Amniotic stem cell (primary cell): ENCODE data around the gene LSM5.
A peak's percentile ranks its signal among the peaks of the same experiment; 100 is the strongest.
"Not testable (repeated sequence)": the region's sequence is repeated elsewhere in the genome, so short reads cannot be mapped to it uniquely, and the experiment has no call there.

Experiments
- DNase-seq: peaks from one replicate; lab custom pipeline; 2025; lab: John Stamatoyannopoulos, UW

The LSM5 gene

DNA sequence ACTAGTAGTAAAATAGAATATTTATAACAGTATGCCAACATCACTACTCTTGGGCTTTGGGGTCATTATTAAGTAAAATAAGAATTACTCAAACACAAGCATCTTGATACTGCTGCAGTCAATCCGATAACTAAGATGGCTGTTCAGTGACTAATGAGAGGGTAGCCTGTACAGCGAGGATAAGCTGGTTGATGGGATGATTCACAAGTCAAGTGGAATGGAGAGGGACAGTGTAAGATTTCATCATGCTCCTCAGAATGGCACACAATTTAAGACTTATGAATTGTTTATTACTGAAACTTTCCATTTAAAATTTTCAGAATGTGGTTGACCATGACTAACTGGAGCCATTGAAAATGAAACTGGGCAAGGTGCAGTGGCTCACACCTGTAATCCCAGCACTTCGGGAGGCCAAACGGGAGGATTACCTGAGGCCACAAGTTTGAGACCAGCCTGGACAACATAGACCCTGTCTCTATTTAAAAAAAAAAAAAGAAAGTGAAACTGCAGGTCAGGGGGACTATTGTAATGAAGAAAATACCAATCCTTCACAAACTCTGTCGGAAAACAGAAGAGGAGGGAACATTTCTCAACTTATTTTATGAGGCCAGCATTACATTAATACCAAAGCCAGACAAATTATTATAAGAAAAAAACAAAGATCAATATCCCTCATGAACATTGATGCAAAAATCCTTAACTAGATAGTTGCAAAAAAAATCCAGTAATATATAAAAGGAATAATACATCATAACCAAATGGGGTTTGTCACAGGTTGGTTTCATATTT, 16.3 kb upstream of the LSM5 start:
- DNase-seq = no peak

- DNase-seq = no peak
Observed at GRCh38 chr7:32502728-32503127, 12.5 kb upstream of the LSM5 start.

DNA sequence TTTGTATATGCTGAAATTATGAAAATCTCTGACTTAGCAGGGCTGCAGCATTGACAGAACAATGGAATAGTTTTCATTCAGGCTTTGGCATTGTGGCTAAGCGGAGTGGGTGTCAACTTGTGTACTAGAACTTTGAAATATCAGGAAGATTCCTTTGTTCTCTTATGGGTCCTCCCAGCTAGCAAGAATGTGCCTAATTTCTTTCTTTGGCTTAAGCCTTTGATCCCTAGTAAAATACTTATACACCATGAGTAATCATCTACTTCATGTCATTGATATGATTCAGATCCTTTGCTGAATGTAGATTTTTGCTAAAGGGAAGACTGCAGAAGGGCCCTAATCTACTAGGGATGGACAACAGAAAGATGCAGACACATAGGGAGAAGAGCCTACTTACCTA, 11.3 kb upstream of the LSM5 start:
- DNase-seq = peak; percentile 22

DNA sequence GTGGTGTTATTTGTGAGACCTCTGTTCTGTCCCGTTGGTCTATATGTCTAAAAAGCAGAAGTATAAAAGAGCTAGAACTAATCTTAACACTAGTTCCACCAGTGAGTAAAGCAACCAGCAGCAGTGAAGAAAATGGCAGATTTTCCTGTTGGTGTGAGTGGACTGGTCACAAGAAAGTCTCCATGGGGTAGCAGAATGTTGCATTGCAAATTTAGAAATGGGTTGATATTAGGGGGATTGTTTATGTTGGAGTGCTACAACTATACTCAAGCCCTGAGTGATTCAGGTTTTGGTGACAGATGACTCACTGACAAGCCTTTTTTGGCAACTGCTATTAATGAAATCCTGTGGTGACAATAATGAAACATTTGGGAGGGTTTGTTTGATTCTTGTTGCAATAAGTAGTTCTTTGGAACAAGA, 10.8 kb upstream of the LSM5 start:
- no peak for DNase-seq

GRCh38 chr7:32500216-32500615, 10.0 kb upstream of the LSM5 start:
- DNase-seq = not testable (repeated sequence)

DNA sequence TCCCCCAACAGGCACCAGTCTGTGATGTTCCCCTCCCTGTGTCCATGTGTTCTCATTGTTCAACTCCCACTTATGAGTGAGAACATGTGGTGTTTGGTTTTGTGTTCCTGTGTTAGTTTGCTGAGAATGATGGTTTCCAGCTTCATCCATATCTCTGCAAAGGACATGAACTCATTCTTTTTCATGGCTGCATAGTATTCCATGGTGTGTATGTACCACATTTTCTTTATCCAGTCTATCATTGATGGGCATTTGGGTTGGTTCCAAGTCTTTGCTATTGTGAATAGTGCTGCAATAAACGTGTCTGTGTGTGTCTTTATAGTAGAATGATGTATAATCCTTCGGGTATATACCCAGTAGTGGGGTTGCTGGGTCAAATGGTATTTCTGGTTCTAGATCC, 9.6 kb upstream of the LSM5 start:
- DNase-seq = not testable (repeated sequence)

GRCh38 chr7:32496052-32496813, 6.1 kb upstream of the LSM5 start:
- no peak for DNase-seq

DNA sequence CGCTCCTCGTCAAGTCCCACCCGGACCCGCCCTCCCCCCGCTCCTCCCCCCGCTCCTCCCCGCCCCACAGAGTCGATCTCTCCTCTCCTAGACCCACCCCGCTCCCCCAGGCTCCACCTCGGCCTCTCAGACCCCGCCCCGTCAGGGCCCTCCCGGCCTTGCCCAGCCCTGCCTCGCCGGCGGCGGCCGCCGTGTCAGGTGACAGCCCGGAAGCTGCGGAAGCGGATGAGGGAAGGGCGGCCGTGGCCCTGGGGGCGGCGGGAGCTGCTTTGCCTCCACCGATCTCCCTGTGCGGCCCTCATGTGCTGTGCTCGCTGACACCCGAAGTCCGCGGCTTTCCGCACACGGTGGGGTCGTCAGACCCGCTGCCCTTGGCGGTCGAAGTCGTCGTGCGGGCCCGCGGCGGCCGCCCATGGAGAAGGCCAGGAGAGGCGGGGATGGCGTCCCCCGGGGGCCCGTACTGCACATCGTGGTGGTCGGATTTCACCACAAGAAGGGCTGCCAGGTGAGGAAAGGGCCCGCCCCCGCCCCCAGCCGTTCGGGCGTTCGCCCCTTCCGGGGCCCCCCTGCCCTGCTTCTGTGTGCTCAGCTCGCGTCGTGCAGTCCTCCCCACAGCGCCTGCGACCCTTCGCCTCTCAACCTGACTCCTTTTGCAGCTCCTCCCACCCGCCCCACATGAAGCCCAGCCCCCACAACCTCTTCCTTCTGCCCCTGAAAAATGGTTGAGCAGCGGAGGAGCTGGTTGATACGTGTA, 5.3 kb upstream of the LSM5 start, which contains the start of gene AVL9:
Gene AVL9, plus strand, starts transcription at position 192 of the 754 bp plus-strand sequence. Its CDS starts 221 bp downstream, at position 413.
- DNase-seq = peak; percentile 96

GRCh38 chr7:32494946-32495297, 4.7 kb upstream of the LSM5 start:
- DNase-seq = no peak

- no peak for DNase-seq
Observed at GRCh38 chr7:32489788-32490126, 423 bp downstream of the LSM5 start.

- no peak for DNase-seq
Observed at GRCh38 chr7:32481921-32482320, 8.3 kb downstream of the LSM5 start.

GRCh38 chr7:32481176-32481575, 9.0 kb downstream of the LSM5 start:
- no peak for DNase-seq

GRCh38 chr7:32479574-32480200, 10.5 kb downstream of the LSM5 start:
- DNase-seq = peak; percentile 11

DNA sequence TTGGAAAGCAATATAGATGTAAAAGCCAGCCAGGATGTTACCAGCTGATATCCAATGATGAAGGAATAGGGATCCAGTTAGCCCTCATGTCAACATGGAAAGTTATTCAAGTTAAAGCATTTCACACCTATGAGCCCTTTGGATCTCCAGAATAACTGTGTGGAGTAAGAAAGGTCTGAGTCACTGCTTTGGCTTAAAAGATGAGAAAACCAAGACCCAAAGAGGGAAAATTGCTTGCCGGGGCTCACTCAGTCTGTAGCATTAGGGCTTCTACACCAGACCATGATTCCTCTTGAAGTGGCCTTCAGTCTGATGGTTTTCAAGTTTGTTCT, 12.6 kb downstream of the LSM5 start:
- DNase-seq = no peak

DNA sequence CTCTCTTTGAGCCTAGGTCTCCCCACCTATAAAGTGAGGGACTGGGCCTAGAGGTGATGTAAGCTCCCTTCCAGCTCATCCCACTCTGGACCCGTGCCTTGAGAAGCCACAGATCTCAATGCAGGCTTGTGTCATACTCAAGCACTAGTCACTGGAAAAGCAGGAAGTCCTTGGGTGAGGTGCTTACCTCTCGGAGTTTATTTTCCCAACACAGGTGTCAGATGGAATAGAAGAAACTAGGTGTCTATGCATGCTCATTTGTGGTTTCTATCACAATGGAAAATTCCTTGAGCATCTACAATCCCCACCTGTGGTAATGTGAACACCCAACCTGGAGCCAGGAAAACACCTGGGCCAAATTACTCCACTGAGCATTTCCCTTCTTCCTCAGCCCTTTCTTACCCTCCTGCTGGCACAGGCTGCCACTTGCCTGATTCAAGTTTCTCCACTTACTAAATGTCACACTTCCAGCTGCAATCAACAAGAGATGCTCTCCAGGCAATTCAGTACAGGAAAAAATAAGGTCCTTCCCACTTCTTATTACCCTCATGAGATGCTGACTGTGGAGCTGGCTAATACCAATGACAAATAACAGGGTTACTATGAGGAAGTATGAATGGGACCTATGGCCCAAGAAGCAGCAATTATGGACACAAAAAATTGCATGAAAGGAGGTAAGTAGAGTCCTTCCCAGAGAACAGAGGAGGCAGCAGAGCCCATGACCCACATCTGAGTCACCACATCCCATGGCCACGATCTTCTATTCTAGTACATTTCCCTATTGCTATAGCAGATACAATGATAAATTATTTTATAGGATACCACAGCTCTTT, 13.1 kb downstream of the LSM5 start:
- DNase-seq = no peak

DNA sequence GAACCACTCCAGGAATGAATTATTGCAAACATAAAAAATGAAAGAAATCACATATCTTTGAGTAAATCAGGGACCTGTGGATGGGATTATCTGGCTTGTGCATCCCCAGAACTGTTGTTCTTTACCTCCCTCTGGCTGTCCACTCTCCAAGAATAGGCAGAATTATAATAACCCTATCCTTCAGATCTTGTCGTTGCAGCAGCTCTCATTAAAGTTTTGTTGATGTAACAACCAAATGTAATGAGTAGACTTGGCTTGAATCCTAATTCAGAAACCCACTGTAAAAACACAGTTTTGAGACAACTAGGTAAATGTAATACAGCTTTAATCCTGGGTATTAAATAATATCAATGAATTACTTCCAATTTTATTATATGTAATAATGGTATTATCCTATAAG, 16.2 kb downstream of the LSM5 start:
- DNase-seq = no peak

- DNase-seq = no peak
Observed at GRCh38 chr7:32472015-32472414, 18.2 kb downstream of the LSM5 start.

DNA sequence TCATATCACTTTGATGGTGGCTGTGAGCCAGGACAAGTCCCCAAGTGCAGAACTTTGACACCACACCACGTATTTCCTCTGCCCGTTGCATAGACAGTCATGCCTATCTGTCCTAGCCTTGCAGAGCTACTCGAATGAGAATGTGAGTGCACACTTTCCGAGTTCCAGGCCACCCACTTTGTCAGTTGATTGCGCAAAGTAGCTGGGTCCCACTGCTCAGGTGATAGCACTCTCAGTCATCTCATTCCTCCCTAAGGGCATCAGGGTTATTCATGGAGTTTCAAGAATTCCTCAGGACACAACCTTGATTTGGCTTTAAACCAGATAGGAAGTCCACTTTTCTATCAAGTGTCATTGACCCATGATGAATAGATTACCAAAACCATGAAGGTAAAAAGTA, 19.3 kb downstream of the LSM5 start:
- DNase-seq = no peak

DNA sequence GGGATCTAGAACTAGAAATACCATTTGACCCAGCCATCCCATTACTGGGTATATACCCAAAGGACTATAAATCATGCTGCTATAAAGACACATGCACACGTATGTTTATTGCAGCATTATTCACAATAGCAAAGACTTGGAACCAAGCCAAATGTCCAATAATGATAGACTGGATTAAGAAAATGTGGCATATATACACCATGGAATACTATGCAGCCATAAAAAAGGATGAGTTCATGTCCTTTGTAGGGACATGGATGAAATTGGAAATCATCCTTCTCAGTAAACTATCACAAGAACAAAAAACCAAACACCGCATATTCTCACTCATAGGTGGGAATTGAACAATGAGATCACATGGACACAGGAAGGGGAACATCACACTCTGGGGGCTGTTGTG, 20.2 kb downstream of the LSM5 start:
- not testable (repeated sequence) for DNase-seq

GRCh38 chr7:32464641-32465416, 25.4 kb downstream of the LSM5 start:
- DNase-seq = not testable (repeated sequence)

DNA sequence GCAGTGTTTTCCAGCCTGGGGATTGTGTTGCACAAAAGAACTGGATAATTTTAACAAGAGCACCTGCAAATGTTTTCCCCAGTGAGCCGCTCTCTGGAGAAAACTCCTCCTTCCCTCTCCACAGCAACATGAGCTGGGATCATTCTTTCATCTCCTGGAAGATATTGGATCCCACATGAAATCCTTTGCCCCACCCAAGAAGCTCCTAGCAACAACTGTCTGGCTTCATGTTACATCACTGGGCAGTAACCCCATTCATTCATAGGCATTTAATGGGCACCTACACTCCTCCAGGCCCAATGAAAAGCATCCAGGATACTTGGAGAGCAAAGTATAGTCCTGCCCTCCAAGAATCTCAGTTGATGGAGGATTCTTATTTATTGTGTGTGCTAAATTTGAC, 27.2 kb downstream of the LSM5 start:
- no peak for DNase-seq
